GM12878 (cell line): ENCODE measurements around the gene TRAPPC2. TPM values are rescaled to one million over a fixed set of nuclear protein-coding genes. Genes with fewer than 3 reads are reported as not detected.

Source experiments
- BCL11A ChIP-seq: IDR thresholded peaks from 2 replicates; pipeline ENCODE4 v1.6.1; 2011; ENCODE audit warnings: low read depth, low read length
- BMI1 ChIP-seq: fragments of 450-650 bp; IDR thresholded peaks from 2 replicates; pipeline ENCODE4 v1.6.1; 2016; ENCODE audit warnings: mild to moderate bottlenecking, moderate library complexity, borderline replicate concordance
- DPF2 ChIP-seq: fragments of 450-650 bp; IDR thresholded peaks from 2 replicates; pipeline ENCODE4 v1.6.1; 2017; ENCODE audit warnings: mild to moderate bottlenecking
- EP300 ChIP-seq, 2 experiments: fragments of 150-350 bp in 1 of 2; IDR thresholded peaks; 2 replicates each; pipeline ENCODE4 v1.6.1; 2011 to 2012; ENCODE audit warnings: low read depth in 2 of 2, low read length in 2 of 2, borderline replicate concordance in 1 of 2, improper control_type of control experiment in 1 of 2, inconsistent platforms in 1 of 2; ENCODE audit not compliant: control insufficient read depth in 1 of 2
- EZH2 ChIP-seq: IDR thresholded peaks from 2 replicates; pipeline ENCODE4 v1.6.1; 2012; ENCODE audit warnings: low read depth, mild to moderate bottlenecking, control low read depth, inconsistent platforms, low read length, borderline replicate concordance; ENCODE audit not compliant: control insufficient read depth
- IKZF1 ChIP-seq: fragments of 450-650 bp; conservative IDR thresholded peaks from 2 replicates; pipeline ENCODE4 v1.6.1; 2017; ENCODE audit warnings: antibody characterized with exemption, mild to moderate bottlenecking
- IRF4 ChIP-seq: IDR thresholded peaks from 2 replicates; pipeline ENCODE4 v1.6.1; 2011; ENCODE audit warnings: low read depth, low read length
- JUNB ChIP-seq: IDR thresholded peaks from 2 replicates; pipeline ENCODE4 v1.6.1; 2016; ENCODE audit warnings: antibody characterized with exemption, mild to moderate bottlenecking
- KLF5 ChIP-seq: fragments of 450-650 bp; IDR thresholded peaks from 2 replicates; pipeline ENCODE4 v1.6.1; 2014; ENCODE audit warnings: mild to moderate bottlenecking; ENCODE audit not compliant: partially characterized antibody
- NFYA ChIP-seq: IDR thresholded peaks from 2 replicates; pipeline ENCODE4 v1.6.1; 2011; ENCODE audit warnings: low read depth, mild to moderate bottlenecking, low read length, improper control_type of control experiment, borderline replicate concordance
- RELA ChIP-seq: fragments of 450-650 bp; IDR thresholded peaks from 2 replicates; pipeline ENCODE4 v1.8.0; 2014; ENCODE audit warnings: borderline replicate concordance; ENCODE audit not compliant: partially characterized antibody
- SMC3 ChIP-seq: IDR thresholded peaks from 2 replicates; pipeline ENCODE4 v1.6.1; 2011; ENCODE audit warnings: low read length, improper control_type of control experiment, borderline replicate concordance
- SPI1 ChIP-seq: IDR thresholded peaks from 2 replicates; pipeline ENCODE4 v1.6.1; 2011; ENCODE audit warnings: low read depth, mild to moderate bottlenecking, low read length, moderate library complexity, borderline replicate concordance; ENCODE audit not compliant: insufficient read depth
- TCF12 ChIP-seq: IDR thresholded peaks from 2 replicates; pipeline ENCODE4 v1.6.1; 2011; ENCODE audit warnings: low read depth, mild to moderate bottlenecking, low read length
- ZNF217 ChIP-seq: fragments of 450-650 bp; IDR thresholded peaks from 2 replicates; pipeline ENCODE4 v1.6.1; 2017; ENCODE audit warnings: antibody characterized with exemption, mild to moderate bottlenecking
- ZNF384 ChIP-seq: IDR thresholded peaks from 2 replicates; pipeline ENCODE4 v1.6.1; 2012; ENCODE audit warnings: low read depth, mild to moderate bottlenecking, low read length, improper control_type of control experiment, borderline replicate concordance
- ZNF622 ChIP-seq: fragments of 450-650 bp; IDR thresholded peaks from 2 replicates; pipeline ENCODE4 v1.6.1; 2017; ENCODE audit warnings: mild to moderate bottlenecking, inconsistent platforms
- polyA plus RNA-seq, 11 experiments: library from polyadenylated mRNA; depleted of rRNA in 4 of 11; unstranded in 6 of 11; stranded (reverse) in 5 of 11; fragments of >200 nt; fragmentation: Nextera tagmentation in 4 of 11; fragmentation: Illumina TruSeq in 1 of 11; extraction: Ambion mirVana in 4 of 11; extraction: Trizol in 1 of 11; gene quantifications; 1 replicate in 1 of 11; 2 replicates in 10 of 11; pipeline versions ENCODE4 v1.2.1 to v1.2.3, GENCODE V29; 2011 to 2016; ENCODE audit warnings: inconsistent platforms in 2 of 11, missing spikeins in 2 of 11, low read depth in 1 of 11
- total RNA-seq, 4 experiments: library from RNA; depleted of rRNA in 3 of 4; stranded (reverse); fragments of >200 nt in 3 of 4; fragmentation: Illumina TruSeq in 1 of 4; extraction: Trizol in 1 of 4; gene quantifications; 2 replicates each; pipeline versions ENCODE4 v1.2.1 to v1.2.3, GENCODE V29; 2013 to 2021
- TF ChIP-seq, protein P1 (sequence below): IDR thresholded peaks from 2 replicates; pipeline ENCODE4 v1.6.1; 2011; ENCODE audit warnings: low read depth, mild to moderate bottlenecking, low read length, moderate library complexity, borderline replicate concordance; ENCODE audit errors: extremely low read depth

TRAPPC2 gene
- total and polyA plus RNA-seq, 10 of the 15 experiments (the other 5 are each of a cell fraction or from before 2014, with no cell fraction given), result 12.4 to 28.4 (median 21.3) TPM

DNA sequence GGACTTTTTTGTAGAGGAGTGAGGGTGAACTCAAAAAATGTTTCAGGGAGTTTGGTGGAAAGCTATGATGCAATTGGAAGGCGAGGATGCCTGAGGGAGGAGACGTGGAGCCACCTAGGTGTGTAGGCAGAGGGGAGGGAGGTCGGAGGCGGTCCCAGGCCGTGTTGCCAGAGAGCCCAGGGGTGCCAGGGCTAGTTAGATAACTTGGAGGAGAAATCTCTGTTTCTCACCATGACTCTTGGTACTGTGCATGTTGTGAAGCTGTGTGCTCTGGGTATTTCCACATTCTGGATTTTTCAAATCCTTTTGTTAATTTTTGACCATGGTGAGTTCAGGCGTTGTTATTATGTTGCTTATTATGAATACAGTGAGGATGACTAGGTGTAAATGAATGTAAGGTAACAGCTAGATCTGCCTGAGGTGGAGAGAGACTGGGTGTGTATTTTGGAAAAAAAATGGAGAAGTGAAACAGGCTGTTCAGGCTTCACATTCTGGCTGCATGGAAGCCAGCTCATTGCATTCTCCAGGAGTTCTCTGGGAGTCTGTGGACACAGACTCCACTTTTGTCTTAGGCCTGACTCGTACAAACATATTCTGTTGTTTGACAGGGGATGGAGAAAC, 41.0 kb downstream of the TRAPPC2 start (continued):
- TF ChIP-seq EP300 (IDR thresholded peaks at IDR 0.05; ENCODE audit: borderline replicate concordance in 1 of 2, control insufficient read depth in 1 of 2, low read depth in 2 of 2, low read length in 2 of 2), result 0 out of 4 replicates have a peak, but pooled peaks of 1 of the 2 experiments have one; percentile 25
- 0 out of 2 replicates have a peak, but pooled peaks have one; percentile 24 for TF ChIP-seq DPF2
- TF ChIP-seq ZNF217, result no peak
- TF ChIP-seq ZNF384, result no peak; the same call in 1 of the 2 replicates
- TF ChIP-seq JUNB, result no peak
- no peak for TF ChIP-seq EZH2
- no peak for TF ChIP-seq TCF12
- no peak for TF ChIP-seq BCL11A
- peak; percentile 90 for TF ChIP-seq SPI1
- no peak; the same call in 1 of the 2 replicates for TF ChIP-seq IKZF1
- no peak for TF ChIP-seq RELA
- TF ChIP-seq, protein P1, sequence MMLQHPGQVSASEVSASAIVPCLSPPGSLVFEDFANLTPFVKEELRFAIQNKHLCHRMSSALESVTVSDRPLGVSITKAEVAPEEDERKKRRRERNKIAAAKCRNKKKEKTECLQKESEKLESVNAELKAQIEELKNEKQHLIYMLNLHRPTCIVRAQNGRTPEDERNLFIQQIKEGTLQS, result no peak
- TF ChIP-seq IRF4, result 0 out of 2 replicates have a peak, but pooled peaks have one; percentile 28
- no peak for TF ChIP-seq BMI1
- no peak for TF ChIP-seq NFYA
- TF ChIP-seq ZNF622, result no peak
- no peak for TF ChIP-seq KLF5
- TF ChIP-seq SMC3, result no peak
